NCI-H82 treated with DMSO at 0.1 percent for 48 hours (cell line): ENCODE measurements around the gene ZC3H12D.
"Not testable (repeated sequence)": the region's sequence is repeated elsewhere in the genome, so short reads cannot be mapped to it uniquely, and the experiment has no call there.

Source experiments
- DNase-seq: peaks from one replicate; lab custom pipeline; 2025; ENCODE audit not compliant: unreplicated experiment; lab: John Stamatoyannopoulos, UW

ZC3H12D gene

GRCh38 chr6:149459761-149460160 is 25.1 kb downstream of the ZC3H12D start:
- DNase-seq: no peak

- no peak for DNase-seq
These were observed 26.0 kb downstream of the ZC3H12D start for GRCh38 chr6:149458806-149459205.

GRCh38 chr6:149458196-149458595 is 26.6 kb downstream of the ZC3H12D start:
- DNase-seq: no peak

DNA sequence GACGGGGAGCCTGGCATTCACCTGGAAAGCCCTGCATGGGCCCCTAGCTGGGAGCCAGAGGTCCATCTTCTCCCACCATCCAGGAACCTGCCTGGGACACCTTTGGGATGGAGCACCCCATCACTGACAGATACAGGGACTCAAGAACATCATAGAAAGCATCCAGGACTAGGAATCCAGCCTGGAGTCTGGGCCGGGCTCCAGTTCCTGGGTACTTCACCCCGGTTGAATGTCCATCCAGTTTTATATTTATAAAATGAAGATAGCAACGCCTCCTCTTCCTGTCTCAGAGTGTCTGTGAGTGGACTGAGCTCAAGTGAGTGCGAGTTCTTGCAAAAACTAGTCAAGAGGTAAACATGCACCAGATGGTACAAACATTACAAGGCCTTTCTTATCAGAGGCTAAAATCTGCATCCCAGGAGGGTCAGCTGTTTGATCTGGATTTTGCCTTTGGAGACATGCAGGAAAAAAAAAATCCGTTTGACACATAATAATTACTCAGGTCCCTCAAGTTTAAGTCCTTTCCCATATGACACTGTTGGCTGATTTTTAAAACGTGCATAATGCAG is 27.4 kb downstream of the ZC3H12D start:
- DNase-seq: no peak

DNA sequence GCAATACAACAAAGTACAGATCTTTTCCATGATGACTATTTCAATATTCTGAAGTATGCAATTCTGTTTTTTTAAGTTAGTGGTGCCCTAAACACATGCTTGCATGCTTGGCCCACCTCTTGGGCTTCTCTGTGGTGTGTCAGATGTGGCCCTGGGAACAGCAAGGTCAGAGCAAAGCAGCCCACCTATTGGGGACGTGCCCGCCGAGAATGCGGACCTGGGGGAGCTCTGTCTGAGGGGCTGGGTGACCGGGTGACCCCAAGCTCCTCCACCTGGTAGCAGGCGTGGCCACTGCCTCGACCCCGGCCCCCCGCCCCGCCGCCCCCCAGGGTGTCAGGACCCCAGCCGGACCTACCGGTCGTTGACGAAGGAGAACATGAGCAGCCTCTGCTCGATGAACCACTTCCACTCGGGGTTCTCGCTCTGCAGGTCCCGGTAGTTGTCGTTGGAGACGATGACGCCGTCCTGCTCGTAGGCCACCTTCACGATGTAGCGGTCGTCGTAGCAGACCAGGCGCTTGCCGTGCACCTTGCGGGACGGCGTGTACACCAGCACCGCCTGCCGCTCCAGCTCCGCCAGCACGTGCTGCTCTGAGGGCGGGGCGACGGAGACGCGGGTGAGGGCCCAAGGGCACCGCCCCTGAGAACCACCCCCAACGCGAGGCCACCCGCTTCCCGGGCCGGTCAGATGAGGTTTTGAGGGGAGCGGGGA is 28.3 kb downstream of the ZC3H12D start:
- DNase-seq: no peak

DNA sequence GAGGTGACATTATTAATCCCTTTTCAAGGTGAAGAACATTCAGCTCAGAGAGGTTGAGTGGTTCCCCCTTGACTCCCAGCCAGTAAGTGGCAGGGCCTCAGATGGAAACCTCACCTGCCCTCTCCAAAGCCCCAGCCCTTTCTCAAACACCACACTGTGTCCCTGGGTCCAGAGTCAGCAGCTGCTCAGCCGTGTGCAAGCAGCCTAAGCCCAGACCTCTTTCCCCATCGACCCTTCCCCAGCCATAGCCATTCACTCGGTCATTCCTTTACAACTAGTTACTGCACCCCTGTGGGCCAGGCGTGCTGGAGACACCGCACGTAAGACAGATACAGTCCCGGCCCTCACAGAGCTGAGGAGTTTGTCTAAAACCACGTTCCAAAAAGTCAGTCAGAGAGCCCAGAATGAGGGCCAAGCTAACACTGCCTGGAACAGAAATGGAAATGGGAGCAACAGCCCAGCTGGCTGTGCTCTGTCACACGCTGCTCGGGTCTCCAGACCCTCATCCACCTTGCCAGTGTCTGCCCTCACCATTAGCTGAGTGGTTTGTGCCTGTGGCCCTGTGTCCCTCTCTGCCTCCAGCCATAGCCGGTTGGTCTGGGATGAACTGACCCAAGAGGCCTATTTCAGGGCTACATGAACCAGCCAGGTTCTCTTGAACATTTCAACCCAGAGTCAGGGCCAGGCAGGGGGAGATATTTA is 29.6 kb downstream of the ZC3H12D start:
- DNase-seq: no peak

DNA sequence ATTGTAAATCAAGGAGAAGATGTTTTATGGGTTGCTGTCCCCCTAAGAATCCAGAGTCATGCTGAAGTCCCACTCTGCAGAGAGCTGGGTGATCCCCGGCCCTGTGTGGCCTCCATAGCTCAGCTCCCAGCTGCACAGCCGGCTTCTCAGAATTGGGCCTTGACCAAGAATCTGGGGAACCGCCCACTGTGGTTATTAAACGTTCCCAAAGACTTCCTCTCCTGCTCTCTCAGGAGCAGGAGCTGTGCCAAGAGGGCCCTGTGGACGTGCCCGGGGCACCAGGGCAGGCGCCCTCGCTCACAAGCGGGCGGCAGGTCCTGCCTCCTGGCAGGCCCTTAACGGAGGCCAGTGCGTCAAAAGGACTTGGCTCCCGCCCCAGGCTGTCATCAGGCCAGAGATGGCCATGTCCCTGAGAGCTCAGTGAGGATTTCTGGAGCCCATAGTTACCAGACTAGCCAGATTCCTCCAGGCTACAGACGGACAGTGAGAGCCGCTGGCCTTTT is 30.4 kb downstream of the ZC3H12D start:
- DNase-seq: no peak

- no peak for DNase-seq
These were observed 31.0 kb downstream of the ZC3H12D start for GRCh38 chr6:149453597-149454345.

GRCh38 chr6:149452037-149452939 is 32.5 kb downstream of the ZC3H12D start:
- no peak for DNase-seq

DNA sequence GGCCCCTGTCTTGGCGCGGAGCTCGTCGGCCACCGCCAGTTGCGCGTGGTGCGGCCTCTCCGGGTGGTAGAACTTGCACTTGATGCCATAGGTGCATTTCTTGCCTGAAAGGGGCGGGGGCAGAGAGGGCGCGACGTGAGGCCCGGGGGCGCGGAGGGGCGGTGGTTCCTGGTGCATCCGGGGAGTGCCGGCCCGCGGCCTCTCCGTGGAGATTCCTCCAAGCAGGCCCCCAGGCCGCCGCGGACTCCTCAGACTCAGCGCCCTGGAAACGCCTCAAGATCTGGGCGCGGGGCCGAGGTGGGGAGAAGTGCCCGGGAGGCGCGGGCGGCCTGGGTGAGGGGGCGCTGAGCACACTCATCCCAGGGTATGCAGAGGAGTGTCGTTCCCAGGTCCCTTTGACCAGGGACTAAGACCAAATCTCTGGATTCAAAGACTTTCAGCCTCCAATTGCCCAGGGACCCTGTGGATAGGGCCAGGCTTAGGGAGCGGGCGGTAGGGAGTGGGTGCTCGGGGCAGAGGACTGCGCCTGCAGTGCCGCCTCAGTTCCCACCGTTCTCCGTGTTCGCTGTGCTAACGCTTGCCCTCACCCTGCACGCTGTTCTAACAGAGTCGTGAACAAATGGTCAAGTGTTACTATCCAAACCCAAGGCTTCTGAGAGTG is 33.3 kb downstream of the ZC3H12D start:
- DNase-seq: no peak

DNA sequence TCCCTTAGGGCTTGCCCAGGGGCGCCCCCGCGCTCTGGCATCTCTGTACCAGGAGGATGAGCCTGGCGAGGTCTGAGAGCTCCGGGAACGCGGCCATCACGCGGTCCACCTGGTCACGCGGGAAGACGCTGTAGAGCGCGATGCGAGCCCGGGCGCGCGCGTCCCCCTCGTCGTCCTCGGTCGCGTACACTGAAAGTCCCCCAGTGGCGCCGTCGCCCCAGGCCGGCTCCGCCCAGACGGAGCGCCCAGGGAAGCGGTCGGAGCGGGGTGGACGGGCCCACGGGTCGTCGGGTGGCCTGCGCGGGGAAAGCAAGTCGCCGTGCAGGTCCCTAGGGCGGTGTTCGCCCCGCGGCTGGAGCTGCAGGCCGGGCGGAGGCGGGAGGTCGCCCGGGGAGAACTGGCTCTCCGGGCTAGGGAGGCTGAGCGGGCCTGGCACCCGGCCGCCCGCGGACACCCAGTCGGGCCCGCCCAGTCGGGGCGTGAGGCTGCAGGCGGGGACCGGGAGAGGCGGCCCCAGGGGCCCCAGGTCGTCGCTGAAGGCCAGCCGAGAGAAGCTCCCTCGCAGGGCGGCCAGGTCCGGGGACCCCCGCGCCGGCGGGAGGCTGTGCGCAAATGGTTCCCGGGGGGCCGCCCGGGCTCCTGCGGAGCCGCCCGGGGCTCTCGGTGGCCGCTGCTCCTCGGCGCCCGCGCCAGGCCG is 34.0 kb downstream of the ZC3H12D start:
- DNase-seq: no peak

- DNase-seq: no peak
These were observed 34.8 kb downstream of the ZC3H12D start for GRCh38 chr6:149449831-149450678.

- no peak for DNase-seq
These were observed 35.9 kb downstream of the ZC3H12D start for GRCh38 chr6:149448821-149449453.

DNA sequence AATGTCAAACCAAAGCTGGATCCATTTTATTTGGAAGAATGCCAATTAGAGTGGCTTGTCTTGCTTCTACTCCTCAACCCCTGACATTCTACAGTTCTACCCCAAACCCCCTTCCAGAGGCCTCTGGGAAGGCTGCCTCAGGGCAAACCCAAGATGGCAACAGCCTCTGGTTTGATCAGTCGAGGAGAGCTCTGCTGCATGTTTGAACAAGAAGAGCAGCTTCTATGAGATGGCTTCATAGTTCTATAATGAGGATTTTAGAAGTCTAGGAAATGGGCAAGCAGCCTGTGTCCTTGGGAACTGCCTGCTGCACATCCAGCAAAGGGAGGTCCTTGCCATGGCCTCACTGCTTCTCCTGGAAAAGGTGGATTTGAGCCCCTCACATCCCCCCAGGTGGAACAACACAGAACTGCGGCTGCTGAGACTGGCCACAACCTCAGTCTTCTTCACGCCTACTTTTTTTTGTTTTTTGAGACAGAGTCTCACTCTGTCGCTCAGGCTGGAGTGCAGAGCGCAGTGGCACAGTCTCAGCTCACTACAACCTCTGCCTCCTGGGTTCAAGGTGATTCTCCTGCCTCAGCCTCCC is 37.9 kb downstream of the ZC3H12D start:
- no peak for DNase-seq

DNA sequence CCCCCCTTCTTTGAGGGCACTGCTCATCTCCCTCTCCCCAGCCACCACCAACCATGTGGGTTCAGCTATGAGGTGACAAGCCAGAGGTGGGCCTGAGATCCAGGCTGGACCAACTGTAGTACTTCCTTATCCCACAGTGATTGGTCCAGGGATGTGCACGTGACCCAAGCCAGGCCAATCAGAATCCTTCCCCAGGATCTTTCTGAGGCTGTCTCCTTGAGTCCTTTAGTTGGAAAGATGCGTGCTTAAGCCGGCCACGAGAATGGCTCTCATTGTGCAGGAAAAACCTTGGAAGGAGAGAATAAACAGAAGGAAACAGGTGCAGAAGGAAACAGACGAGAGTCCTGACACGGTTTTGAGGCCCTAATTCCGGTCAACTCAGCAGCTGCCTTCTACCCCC is 39.2 kb downstream of the ZC3H12D start:
- no peak for DNase-seq

DNA sequence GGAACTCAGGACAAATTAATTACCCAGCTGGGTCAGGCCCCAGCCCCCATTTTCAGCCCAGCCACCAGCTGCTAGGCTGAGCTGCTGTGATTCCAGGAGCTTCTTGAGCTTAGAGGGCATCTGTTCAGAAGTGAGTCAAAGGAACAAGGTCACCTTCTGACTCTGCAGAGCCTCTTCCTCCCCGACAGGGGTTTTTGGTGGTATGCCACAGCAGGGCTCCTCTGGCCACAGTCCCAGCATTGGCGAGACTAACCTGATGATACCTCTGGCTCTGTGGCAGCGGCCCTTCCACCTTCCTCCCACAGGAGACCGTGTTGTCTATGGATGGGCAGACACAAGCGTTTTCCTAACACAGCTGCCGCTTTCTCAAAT is 39.7 kb downstream of the ZC3H12D start:
- no peak for DNase-seq

- not testable (repeated sequence) for DNase-seq
These were observed 40.3 kb downstream of the ZC3H12D start for GRCh38 chr6:149444360-149445094.
